Measurements from ENCODE around the gene ACTL9.
"Not testable (repeated sequence)": the region's sequence is repeated elsewhere in the genome, so short reads cannot be mapped to it uniquely, and the experiment has no call there.

Gene ACTL9, protein sequence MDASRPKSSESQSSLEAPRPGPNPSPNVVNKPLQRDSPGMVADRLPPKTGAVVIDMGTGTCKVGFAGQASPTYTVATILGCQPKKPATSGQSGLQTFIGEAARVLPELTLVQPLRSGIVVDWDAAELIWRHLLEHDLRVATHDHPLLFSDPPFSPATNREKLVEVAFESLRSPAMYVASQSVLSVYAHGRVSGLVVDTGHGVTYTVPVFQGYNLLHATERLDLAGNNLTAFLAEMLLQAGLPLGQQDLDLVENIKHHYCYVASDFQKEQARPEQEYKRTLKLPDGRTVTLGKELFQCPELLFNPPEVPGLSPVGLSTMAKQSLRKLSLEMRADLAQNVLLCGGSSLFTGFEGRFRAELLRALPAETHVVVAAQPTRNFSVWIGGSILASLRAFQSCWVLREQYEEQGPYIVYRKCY

DNA sequence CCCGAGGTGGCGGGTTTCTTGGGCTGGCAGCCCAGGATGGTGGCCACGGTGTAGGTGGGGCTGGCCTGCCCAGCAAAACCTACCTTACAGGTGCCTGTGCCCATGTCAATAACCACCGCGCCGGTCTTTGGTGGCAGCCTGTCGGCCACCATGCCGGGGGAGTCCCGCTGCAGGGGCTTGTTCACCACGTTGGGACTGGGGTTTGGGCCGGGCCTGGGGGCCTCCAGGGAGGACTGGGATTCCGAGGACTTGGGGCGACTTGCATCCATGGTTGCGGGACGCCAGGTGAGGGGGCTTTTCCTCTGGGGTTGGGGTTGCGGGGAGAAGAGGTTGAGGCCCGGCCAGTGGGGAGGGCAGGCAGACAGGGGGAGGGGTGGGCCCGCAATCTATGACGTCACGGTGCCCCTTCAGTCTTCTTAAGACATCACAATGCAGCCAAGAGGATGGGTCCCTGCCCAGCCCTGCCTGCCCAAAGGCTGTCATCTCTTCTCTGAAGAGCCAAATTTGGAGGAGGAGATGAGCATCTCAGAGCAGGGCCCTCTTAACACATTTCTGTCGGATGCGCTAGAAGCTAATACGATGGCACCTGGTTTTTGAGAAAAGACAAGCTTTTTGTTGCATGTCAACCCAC, at the start of gene ACTL9:
ACTL9 (minus strand) TSS at position 363 of the 631 bp plus-strand sequence; CDS start at position 269, 94 bp downstream.
- DNase-seq (ENCODE audit: low read depth), result no peak

DNA sequence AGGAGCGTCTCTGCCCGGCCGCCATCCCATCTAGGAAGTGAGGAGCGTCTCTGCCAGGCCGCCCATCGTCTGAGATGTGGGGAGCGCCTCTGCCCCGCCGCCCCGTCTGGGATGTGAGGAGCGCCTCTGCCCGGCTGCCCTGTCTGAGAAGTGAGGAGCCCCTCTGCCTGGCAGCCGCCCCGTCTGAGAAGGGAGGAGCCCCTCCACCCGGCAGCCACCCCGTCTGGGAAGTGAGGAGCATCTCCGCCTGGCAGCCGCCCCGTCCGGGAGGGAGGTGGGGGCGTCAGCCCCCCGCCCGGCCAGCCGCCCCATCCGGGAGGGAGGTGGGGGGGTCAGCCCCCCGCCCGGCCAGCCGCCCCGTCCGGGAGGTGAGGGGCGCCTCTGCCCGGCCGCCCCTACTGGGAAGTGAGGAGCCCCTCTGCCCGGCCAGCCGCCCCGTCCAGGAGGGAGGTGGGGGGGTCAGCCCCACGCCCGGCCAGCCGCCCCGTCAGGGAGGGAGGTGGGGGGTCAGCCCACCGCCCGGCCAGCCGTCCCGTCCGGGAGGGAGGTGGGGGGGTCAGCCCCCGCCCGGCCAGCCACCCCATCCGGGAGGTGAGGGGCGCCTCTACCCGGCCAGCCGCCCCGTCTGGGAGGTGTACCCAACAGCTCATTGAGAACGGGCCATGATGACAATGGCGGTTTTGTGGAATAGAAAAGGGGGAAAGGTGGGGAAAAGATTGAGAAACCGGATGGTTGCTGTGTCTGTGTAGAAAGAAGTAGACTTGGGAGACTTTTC, 40.9 kb upstream of the ACTL9 start:
- DNase-seq (ENCODE audit: low read depth), result not testable (repeated sequence)

DNA sequence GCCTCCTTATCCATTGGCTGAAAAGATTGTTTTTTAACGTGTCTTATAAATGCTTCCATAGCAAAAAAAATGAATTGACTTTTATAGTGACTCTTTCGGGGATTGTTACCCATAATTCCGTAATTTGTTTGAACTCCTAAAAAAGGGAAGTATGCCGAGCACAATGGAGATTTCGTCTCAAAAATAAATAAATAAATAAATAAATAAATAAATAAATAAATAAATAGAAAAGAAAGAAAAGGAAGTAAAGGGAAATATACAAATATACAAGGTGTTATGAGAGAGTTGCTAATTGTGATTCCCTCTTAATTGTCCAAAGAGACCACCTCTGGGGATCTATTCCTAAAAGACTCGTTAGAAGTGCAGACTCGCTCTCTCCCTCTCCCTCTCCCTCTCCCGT, 39.8 kb upstream of the ACTL9 start:
- no peak for DNase-seq (ENCODE audit: low read depth)

DNA sequence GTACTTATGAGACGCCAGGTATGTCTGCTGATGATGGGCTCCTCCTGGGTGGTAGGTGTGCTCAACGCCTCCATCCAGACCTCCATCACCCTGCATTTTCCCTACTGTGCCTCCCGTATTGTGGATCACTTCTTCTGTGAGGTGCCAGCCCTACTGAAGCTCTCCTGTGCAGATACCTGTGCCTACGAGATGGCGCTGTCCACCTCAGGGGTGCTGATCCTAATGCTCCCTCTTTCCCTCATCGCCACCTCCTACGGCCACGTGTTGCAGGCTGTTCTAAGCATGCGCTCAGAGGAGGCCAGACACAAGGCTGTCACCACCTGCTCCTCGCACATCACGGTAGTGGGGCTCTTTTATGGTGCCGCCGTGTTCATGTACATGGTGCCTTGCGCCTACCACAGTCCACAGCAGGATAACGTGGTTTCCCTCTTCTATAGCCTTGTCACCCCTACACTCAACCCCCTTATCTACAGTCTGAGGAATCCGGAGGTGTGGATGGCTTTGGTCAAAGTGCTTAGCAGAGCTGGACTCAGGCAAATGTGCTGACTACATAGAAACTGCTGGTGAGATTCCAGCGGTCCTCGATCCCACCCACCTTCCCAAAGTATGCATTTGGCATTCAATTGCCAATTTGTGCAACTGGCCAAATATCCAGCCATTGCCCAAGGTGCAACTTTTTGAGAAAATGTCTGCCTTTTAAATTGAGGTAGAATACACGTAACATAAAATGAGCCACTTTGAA, 33.0 kb upstream of the ACTL9 start:
- no peak for DNase-seq (ENCODE audit: low read depth)

DNA sequence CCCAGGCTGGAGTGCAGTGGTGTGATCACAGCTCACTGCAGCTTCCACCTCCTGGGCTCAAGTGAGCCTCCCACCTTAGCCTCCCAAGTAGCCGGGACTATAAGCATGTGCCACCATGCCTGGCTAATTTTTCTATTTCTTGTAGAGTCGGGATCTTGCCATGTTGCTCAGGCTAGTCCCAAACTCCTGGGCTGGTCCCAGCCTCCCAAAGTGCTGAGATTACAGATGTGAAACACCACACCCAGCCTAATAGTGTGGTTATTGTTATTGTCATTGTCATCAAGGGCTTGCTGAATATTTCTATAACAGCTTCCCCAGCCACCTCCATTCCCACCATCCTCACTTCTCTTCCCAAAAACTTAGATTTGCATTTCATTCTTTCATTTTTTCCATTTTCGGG, 25.7 kb upstream of the ACTL9 start:
- no peak for DNase-seq (ENCODE audit: low read depth)

DNA sequence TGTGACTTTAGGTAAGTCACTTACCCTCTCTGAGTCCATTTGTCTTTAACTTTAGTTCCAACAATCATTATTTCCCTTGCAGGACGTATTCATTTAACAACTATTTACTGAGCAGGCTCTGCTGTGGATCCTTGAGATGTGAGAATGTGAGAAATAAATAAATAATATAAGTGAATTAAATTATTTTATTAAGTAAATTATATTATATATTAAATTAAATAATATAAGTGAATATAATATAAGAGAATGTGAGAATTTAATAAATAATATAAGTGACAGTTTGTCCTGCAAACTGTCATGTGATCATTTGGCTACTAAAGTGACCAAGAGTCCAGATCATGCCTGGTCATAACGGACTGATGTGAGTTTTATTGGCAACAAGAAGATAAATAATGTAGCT, 23.4 kb upstream of the ACTL9 start:
- DNase-seq (ENCODE audit: low read depth), result no peak

DNA sequence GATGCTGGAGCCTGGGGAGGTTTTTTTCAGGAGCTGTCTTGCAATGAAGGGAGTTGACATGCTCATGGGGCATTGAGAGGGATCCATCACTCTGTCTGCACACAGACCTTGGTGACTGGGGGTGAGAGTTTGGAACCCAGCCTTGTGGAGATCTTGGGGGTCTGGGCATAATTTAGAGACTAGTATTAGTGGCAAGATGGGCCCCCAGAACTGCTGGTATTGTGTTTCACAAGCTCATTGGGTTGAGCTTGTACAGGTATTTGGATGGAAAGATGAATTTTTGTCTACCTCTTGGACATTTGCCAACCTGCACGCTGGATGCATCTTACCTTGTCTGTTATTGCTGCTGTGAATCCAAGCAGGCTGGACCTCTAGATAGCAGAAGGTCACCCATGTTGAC, 22.7 kb upstream of the ACTL9 start, which contains the start of gene OR2Z1:
OR2Z1 (plus strand) TSS at position 301 of the 400 bp plus-strand sequence. CDS start 9,395 bp downstream, outside the sequence.
- no peak for DNase-seq (ENCODE audit: low read depth)

DNA sequence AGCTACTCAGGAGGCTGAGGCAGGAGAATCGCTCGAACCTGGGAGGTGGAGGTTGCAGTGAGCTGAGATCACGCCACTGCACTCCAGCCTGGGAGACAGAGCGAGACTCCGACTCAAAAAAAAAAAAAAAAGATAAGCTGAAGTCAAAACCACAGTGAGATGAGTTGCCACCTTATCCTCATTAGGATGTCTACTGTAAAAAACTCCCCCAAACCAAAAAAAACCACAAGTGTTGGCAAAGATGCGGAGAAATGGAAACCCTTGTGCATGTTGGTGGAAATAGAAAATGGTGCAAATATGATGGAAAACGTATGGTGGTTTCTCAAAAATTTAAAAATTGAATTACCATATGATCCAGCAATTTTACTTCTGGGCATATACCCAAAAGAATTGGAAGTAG, 11.7 kb upstream of the ACTL9 start:
- not testable (repeated sequence) for DNase-seq (ENCODE audit: low read depth)

DNA sequence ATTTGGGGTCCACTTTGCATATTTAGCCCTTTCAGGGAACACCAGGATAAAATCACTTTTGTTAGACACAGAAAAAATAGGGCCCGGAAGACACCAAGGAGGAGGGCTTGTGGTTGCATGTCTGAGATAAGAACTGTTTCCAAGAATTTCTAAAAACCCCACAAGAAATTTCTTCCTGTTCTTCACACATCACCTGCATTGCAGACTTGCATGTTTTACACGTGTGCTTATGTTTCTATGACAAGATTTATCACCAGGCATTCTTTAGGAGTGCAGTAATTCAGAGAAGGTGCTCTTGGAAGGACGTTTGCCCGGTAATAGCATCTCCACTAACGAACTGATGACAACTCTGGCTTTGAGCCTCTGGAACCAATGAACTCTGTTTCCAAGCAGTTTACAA, 7.1 kb upstream of the ACTL9 start:
- no peak for DNase-seq (ENCODE audit: low read depth)

DNA sequence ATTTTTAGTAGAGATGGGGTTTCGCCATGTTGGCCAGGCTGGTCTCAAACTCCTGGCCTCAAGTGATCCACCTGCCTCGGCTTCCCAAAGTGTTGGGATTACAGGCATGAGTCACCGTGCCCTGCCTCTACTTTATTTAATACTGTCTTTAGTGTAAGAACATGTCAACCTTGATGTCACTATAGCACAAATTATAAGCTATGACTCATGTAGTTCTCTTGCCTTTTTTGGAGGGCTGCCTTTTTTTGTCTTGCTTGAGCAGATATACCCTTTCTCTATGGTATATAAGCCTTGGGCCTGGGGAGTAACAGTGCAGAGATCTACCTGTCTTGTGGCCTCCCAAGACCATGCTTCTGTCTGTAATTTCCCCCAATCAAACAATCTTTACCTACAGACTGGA, 6.7 kb upstream of the ACTL9 start:
- DNase-seq (ENCODE audit: low read depth), result not testable (repeated sequence)

DNA sequence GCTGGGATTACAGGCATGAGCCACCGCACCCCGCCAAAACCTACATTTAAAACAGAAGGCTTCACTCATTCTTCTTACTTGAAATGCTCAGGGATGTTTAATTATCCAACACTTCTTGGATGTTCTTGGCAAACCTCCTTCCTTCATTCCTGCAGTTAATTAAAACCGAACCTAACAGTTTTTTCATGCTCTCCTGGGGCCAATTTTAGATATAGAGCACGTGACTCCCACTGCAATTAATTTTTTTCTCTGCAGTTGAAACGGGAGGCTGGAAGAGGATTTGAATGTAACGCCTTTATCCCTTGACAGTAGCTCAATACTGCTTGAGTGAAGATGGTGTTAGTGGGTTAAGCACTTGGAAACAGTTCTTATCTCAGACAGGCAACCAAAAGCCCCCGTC, 4.6 kb upstream of the ACTL9 start:
- DNase-seq (ENCODE audit: low read depth), result no peak

DNA sequence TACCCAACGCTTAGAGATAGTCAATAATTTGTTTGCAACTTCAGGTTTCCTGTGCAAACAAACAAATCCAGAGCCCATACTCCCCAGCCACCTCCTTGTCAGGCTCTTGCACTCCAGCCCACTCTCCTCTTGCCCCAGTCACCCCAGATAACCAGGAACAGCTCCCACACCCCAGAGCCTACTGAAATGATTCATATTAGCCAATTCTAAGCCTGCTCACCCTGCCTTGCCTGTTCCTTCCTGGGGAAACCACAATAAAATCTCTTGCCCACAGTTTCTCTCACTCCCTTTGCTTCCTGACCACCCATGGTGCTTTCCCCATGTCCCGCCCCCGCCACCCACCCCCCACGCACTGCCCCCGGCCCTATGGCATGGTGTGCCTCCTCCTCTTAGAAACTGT, 3.8 kb upstream of the ACTL9 start:
- DNase-seq (ENCODE audit: low read depth), result no peak

DNA sequence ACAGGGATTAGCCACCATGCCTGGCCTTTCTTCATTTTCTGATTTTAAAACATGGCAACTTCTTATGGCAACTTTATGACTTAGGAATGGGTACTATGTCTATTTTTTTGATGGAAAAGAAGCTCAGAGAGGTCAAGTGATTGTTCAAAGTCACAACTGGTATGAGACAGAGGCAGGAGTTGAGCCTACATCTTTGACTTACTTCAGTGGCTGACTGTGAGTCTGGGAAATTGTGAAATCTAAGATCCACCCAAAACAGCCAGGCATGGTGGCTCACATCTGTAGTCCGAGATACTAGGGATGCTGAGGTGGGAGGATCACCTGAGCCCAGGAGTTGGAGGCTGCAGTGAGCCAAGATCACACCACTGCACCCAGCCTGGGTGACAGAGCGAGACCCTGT, 2.4 kb upstream of the ACTL9 start:
- DNase-seq (ENCODE audit: low read depth), result no peak

DNA sequence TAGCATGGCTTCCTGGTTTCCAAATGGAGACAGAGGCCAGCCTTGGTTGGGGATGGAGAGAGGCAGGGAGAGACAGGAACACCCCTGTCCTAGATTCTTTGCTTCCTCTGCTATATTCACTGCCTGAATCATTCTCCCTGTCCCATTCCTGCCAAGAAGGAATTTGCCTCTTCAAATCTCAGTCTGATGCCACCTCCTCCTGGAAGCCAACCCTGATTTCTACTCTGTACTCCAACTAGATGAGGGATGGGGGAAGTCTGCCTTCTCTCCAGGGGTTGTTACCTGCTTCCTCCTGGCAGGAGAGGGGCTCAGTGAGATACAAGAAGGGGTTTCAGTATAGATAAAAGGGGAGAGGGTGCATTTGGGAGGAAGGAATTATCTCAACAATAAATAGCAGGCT, 1.3 kb upstream of the ACTL9 start:
- DNase-seq (ENCODE audit: low read depth), result no peak

DNA sequence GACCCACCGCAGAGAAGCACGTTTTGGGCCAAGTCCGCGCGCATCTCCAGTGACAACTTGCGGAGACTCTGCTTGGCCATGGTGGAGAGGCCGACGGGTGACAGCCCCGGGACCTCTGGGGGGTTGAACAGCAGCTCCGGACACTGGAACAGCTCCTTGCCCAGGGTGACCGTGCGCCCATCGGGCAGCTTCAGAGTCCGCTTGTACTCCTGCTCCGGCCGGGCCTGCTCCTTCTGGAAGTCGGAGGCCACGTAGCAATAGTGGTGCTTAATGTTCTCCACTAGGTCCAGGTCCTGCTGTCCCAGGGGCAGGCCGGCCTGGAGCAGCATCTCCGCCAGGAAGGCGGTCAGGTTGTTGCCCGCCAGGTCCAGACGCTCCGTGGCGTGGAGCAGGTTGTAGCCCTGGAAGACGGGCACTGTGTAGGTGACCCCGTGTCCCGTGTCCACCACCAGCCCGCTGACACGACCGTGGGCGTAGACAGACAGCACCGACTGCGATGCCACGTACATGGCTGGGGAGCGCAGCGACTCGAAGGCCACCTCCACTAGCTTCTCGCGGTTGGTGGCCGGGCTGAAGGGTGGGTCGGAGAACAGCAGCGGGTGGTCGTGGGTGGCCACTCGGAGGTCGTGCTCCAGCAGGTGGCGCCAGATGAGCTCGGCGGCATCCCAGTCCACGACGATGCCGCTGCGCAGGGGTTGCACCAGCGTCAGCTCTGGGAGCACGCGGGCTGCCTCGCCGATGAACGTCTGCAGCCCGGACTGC, 743 bp downstream of the ACTL9 start:
- DNase-seq (ENCODE audit: low read depth), result no peak

DNA sequence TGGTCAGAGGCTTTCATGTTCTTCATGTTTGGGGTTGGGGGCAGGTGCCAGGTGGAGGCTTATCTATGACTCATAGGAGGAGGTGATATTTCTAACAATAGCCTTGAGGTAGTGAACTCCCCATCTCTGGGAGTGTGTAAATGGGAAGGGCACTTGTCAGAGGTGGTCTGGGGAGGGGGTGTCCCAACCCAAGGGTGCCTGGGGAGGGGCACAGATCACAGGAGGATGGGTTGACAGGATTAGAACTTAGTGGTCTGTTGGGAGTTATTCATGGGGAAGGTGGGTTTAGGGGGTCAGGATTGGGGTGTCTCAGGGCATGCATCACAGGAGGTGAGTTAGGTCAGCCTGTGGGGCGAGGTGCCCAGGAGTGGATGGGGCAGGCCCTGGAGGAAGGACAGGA, 1.6 kb downstream of the ACTL9 start:
- no peak for DNase-seq (ENCODE audit: low read depth)

DNA sequence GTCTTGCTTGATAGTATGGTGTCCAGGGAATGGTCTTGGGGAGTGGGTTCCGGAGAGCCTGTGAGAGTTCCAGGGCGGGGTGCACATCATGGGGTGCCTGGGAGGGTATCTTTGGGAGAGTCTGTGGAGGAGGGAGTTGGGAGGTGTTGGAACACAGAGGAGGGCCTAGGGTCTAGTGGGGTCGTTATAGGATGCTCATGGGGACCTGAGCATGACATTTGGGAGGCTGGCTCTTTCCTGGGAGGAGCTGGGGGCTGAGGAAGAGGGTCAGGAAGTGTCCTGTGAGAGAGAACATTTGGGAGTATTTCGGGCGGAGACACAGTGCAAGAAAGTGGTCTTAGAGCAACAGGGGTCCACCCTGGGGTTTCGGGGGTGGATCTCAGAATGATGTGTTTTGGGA, 2.7 kb downstream of the ACTL9 start:
- DNase-seq (ENCODE audit: low read depth), result no peak

DNA sequence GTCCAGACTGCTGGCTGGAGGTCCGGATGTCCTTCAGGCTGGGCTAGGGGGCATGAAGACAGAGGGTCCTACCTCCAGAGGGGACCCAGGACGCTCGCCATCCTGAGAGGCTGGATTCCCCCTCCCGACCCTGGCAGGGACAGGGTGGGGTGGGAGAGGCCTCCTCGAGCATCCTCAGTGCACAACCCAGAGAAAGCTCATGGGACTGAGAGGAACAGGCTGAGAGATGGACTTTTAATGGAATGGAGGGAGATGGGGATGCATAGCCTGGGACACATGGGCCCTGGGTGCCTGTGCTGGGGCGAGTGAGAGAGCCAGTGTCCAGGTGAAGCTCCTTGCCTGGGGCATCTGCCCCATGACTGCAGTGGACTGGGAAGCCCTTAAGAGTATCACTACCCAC, 3.1 kb downstream of the ACTL9 start:
- DNase-seq (ENCODE audit: low read depth), result no peak

DNA sequence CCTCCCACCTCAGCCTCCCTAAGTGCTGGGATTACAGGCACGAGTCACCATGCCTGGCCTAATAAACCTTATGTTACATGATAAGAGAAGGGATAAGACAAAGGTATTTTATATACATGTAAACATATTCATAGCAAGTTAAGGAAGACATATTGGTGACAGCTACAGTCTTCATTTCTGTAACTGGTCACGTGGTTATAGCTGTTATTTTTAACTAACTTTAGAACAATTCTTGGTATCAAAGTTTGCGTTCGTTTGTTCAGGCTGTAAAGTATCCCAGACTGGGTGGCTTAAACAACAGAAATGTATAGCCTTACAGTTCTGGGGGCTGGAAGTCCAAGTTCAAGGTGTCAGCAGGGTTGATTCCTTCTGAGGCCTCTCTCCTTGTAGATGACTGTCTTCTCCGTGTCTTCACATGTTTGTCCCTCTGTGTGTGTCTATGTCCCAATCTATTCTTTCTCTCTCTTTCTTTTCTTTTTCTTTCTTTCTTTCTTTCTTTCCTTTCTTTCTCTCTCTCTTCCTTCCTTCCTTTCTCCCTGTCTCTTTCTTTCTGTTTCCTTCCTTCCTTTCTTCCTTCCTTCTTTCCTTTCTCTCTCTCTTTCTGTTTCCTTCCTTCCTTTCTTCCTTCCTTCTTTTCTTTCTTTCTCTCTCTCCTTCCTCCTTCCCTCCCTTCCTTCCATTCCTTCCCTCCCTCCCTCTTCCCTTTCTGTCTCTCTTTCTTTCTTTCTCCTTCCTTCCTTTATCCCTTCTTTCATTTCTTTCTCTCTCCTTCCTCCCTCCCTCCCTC, 7.6 kb downstream of the ACTL9 start:
- no peak for DNase-seq (ENCODE audit: low read depth)

DNA sequence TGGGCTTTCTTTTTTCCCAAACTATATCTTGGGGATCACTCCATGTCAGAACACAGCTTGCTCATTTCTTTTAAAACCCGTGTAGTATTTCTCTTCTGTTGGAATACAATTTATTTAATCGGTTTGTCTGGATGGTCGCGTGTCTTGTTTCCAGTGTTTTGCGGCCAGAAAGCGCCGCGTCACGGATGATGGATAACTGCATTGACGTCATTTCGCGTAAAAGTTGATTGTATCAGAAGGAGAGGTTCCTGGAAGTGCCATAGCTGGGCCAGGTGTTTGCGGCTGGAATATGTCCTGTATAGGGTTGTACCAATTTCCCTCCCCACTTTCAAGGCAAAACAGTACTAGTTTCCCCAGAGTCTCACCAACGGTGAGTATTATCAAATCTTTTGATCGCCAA, 9.7 kb downstream of the ACTL9 start:
- DNase-seq (ENCODE audit: low read depth), result no peak

DNA sequence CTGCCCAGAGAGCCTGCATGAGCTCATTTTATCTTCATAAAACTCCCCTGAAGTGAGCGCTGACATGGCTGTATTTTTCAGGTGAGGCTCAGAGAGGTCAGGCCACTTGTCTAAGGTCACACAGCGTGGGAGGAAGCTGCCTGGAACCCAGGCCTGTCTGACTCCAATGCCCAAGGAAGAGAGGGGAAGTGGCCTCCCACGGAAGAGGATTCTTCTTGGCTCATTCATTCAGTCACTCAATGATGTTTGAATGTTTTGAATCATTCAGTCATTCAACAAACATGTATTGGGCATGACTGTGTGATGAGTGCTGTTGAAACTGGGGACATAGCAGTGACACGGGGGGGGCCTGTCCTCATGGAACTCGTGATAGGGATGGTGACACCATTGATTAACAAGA, 12.0 kb downstream of the ACTL9 start:
- DNase-seq (ENCODE audit: low read depth), result no peak
